H9 (cell line): ENCODE measurements around the gene DELE1. TPM values are rescaled to one million over a fixed set of nuclear protein-coding genes. Genes with fewer than 3 reads are reported as not detected.

ENCODE experiments used
- DNase-seq: peaks from one replicate; pipeline ENCODE4 v3.0.0-alpha.2; 2017
- H2AFZ ChIP-seq: one replicate; pipeline ENCODE4 v1.6.1; 2013; ENCODE audit warnings: mild to moderate bottlenecking, low read length, control low read depth, moderate library complexity
- H2AK5ac ChIP-seq: 2 replicates; pipeline ENCODE4 v1.6.1; 2013; ENCODE audit warnings: low read length, control low read depth, mixed read lengths; ENCODE audit not compliant: insufficient read length
- H2BK120ac ChIP-seq: one replicate; pipeline ENCODE4 v1.6.1; 2013; ENCODE audit warnings: low read depth, mild to moderate bottlenecking, low read length, control low read depth, inconsistent platforms; ENCODE audit not compliant: poor library complexity, severe bottlenecking
- H2BK12ac ChIP-seq: 2 replicates; pipeline ENCODE4 v1.6.1; 2013; ENCODE audit warnings: low read length, control low read depth, mixed read lengths, low read depth; ENCODE audit not compliant: insufficient read length
- H2BK15ac ChIP-seq: 2 replicates; pipeline ENCODE4 v1.6.1; 2013; ENCODE audit warnings: low read depth, low read length, control low read depth
- H2BK20ac ChIP-seq: one replicate; pipeline ENCODE4 v1.6.1; 2013; ENCODE audit warnings: low read depth, mild to moderate bottlenecking, low read length, control low read depth, inconsistent platforms; ENCODE audit not compliant: poor library complexity, severe bottlenecking
- H2BK5ac ChIP-seq: 2 replicates; pipeline ENCODE4 v1.6.1; 2013; ENCODE audit warnings: low read length, control low read depth, mixed read lengths; ENCODE audit not compliant: insufficient read length
- H3K14ac ChIP-seq: 2 replicates; pipeline ENCODE4 v1.6.1; 2013; ENCODE audit warnings: low read length, control low read depth; ENCODE audit not compliant: insufficient read depth
- H3K18ac ChIP-seq: 2 replicates; pipeline ENCODE4 v1.6.1; 2013; ENCODE audit warnings: low read depth, mild to moderate bottlenecking, mixed read lengths, low read length, control low read depth; ENCODE audit not compliant: insufficient read length
- H3K23ac ChIP-seq: 2 replicates; pipeline ENCODE4 v1.6.1; 2013; ENCODE audit warnings: low read length, control low read depth, mixed read lengths, low read depth; ENCODE audit not compliant: insufficient read length
- H3K23me2 ChIP-seq: 2 replicates; pipeline ENCODE4 v1.6.1; 2013; ENCODE audit warnings: low read depth, mild to moderate bottlenecking, mixed read lengths, low read length, control low read depth; ENCODE audit not compliant: insufficient read length, poor library complexity, severe bottlenecking
- H3K27ac ChIP-seq: 2 replicates; pipeline ENCODE4 v1.5.1; 2013; ENCODE audit warnings: low read length, control low read depth, mixed read lengths, low read depth; ENCODE audit not compliant: insufficient read length
- H3K27me3 ChIP-seq: 2 replicates; pipeline ENCODE4 v1.6.1; 2013; ENCODE audit warnings: low read length, control low read depth, inconsistent platforms; ENCODE audit not compliant: insufficient read depth
- H3K4ac ChIP-seq: 2 replicates; pipeline ENCODE4 v1.6.1; 2013; ENCODE audit warnings: low read depth, mild to moderate bottlenecking, control low read depth, inconsistent platforms, low read length, moderate library complexity
- H3K4me1 ChIP-seq: 2 replicates; pipeline ENCODE4 v1.6.1; 2013; ENCODE audit warnings: low read length, control low read depth, inconsistent platforms; ENCODE audit not compliant: insufficient read depth
- H3K4me2 ChIP-seq: 2 replicates; pipeline ENCODE4 v1.6.1; 2013; ENCODE audit warnings: low read length, control low read depth, mixed read lengths; ENCODE audit not compliant: insufficient read length, insufficient read depth
- H3K56ac ChIP-seq: 2 replicates; pipeline ENCODE4 v1.6.1; 2013; ENCODE audit warnings: low read depth, mild to moderate bottlenecking, mixed read lengths, low read length, control low read depth; ENCODE audit not compliant: insufficient read length
- H3K79me1 ChIP-seq: 2 replicates; pipeline ENCODE4 v1.6.1; 2013; ENCODE audit warnings: low read depth, mild to moderate bottlenecking, moderate library complexity, low read length, control low read depth, inconsistent platforms; ENCODE audit not compliant: insufficient read depth, poor library complexity, severe bottlenecking
- H3K79me2 ChIP-seq: 2 replicates; pipeline ENCODE4 v1.6.1; 2013; ENCODE audit warnings: low read length, control low read depth, inconsistent platforms; ENCODE audit not compliant: insufficient read depth
- H3K9ac ChIP-seq: 2 replicates; pipeline ENCODE4 v1.6.1; 2013; ENCODE audit warnings: low read length, control low read depth, mixed read lengths; ENCODE audit not compliant: insufficient read length; ENCODE audit errors: extremely low read depth
- H3K9me3 ChIP-seq: one replicate; pipeline ENCODE4 v1.6.1; 2013; ENCODE audit warnings: low read depth, low read length, inconsistent platforms; ENCODE audit not compliant: control insufficient read depth
- H3T11ph ChIP-seq: one replicate; pipeline ENCODE4 v1.6.1; 2013; ENCODE audit warnings: mild to moderate bottlenecking, low read length, control low read depth, inconsistent platforms
- H4K20me1 ChIP-seq: one replicate; pipeline ENCODE4 v1.6.1; 2013; ENCODE audit not compliant: control insufficient read depth, insufficient read length, insufficient read depth
- H4K5ac ChIP-seq: 2 replicates; pipeline ENCODE4 v1.6.1; 2013; ENCODE audit warnings: low read depth, mild to moderate bottlenecking, mixed read lengths, low read length, control low read depth; ENCODE audit not compliant: insufficient read length
- H4K8ac ChIP-seq: replicated peaks from 2 replicates; pipeline ENCODE4 v1.6.1; 2013; ENCODE audit warnings: low read length, control low read depth, mixed read lengths, low read depth; ENCODE audit not compliant: insufficient read length
- H4K91ac ChIP-seq: 2 replicates; pipeline ENCODE4 v1.6.1; 2013; ENCODE audit warnings: low read depth, mild to moderate bottlenecking, moderate library complexity, mixed read lengths, low read length, control low read depth; ENCODE audit not compliant: insufficient read length
- H3K27ac Mint-ChIP-seq, 3 experiments: 2 replicates in 2 of 3; 3 replicates in 1 of 3; pipeline ENCODE4 v1.8.0; 2020 to 2021; ENCODE audit warnings: mixed read lengths in 3 of 3, mild to moderate bottlenecking in 1 of 3, moderate library complexity in 1 of 3
- H3K27me3 Mint-ChIP-seq: 2 replicates; pipeline ENCODE4 v1.8.0; 2021; ENCODE audit warnings: low read depth, mild to moderate bottlenecking, moderate library complexity, mixed read lengths
- H3K36me3 Mint-ChIP-seq, 3 experiments: 2 replicates in 2 of 3; 3 replicates in 1 of 3; pipeline ENCODE4 v1.8.0; 2020 to 2021; ENCODE audit warnings: low read depth in 3 of 3, mixed read lengths in 3 of 3; ENCODE audit not compliant: insufficient read depth in 1 of 3
- H3K4me1 Mint-ChIP-seq, 2 experiments: 2 replicates each; pipeline ENCODE4 v1.8.0; 2020; ENCODE audit warnings: mixed read lengths in 2 of 2
- H3K4me3 Mint-ChIP-seq, 2 experiments: 2 replicates in 1 of 2; 3 replicates in 1 of 2; pipeline ENCODE4 v1.8.0; 2020 to 2021; ENCODE audit warnings: mild to moderate bottlenecking in 2 of 2, mixed read lengths in 2 of 2, moderate library complexity in 1 of 2
- H3K9me3 Mint-ChIP-seq, 2 experiments: 2 replicates in 1 of 2; 3 replicates in 1 of 2; pipeline ENCODE4 v1.8.0; 2020; ENCODE audit warnings: mild to moderate bottlenecking in 2 of 2, mixed read lengths in 2 of 2, moderate library complexity in 1 of 2
- WGBS: extraction: QIAGEN DNeasy Blood & Tissue Kit; methylation state at CpG from one replicate; pipeline ENCODE4 v1.1.7; 2013; ENCODE audit warnings: missing lambda C conversion rate, low lambda C conversion rate, mixed read lengths; ENCODE audit not compliant: insufficient read length; ENCODE audit errors: extremely low coverage; 5-methylcytosine and 5-hydroxymethylcytosine counted together
- total RNA-seq: library from RNA; stranded (reverse); gene quantifications from 2 replicates; pipeline ENCODE4 v1.2.1, GENCODE V29; 2021
- TF ChIP-seq, protein P1 (sequence below): fragments of 200-600 bp; sonication (generic); conservative IDR thresholded peaks from 3 replicates; pipeline ENCODE4 v1.8.0; 2021; ENCODE audit warnings: antibody characterized with exemption, mild to moderate bottlenecking

The DELE1 gene
- total RNA-seq, 1 experiment from 2014 or later = 75.3 TPM

DNA sequence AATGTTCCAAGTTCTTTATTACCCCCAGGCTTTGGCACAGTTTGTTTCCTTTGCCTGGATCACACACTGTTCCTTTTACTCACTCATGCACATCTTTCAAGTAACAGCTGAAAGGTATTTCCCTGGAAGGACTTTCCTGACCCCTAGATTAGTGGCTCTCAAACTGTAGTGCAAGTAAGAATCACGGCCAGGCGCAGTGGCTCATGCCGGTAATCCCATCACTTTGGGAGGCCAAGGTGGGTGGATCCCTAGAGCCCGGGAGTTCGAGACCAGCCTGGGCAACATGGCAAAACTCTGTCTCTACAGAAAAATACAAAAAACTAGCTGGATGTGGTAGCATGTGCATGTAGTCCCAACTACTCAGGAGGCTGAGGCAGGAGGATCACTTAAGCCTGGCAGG is 19.1 kb upstream of the DELE1 start:
- Mint-ChIP-seq H3K4me1 (peaks cover 4 to 9% of the 10 kb centered on the region in 2 experiments; a peak in 3 of 4 replicates), H3K36me3 (no peaks in the 10 kb centered on the region), H3K27me3 (peaks cover 4% of the 10 kb centered on the region), H3K9me3 (no peaks in the 10 kb centered on the region), H3K4me3 (no peak overlapping the region), H3K27ac (no peak overlapping the region)
- Histone ChIP-seq H3K79me1 (no peaks in the 10 kb centered on the region), H4K91ac (no peak overlapping the region), H3T11ph (no peak overlapping the region), H3K56ac (no peak overlapping the region), H4K5ac (no peak overlapping the region), H3K23me2 (no peaks in the 10 kb centered on the region), H3K27ac (no peak overlapping the region), H3K4ac (no peak overlapping the region), H2BK20ac (no peak overlapping the region), H3K79me2 (no peaks in the 10 kb centered on the region), H2AFZ (no peak overlapping the region), H2BK15ac (no peak overlapping the region), H2AK5ac (no peak overlapping the region), H2BK120ac (no peak overlapping the region), H3K14ac (no peak overlapping the region), H3K23ac (no peak overlapping the region), H3K4me2 (no peak overlapping the region), H3K27me3 (no peaks in the 10 kb centered on the region), H3K18ac (no peak overlapping the region), H4K8ac (no peak overlapping the region), H4K20me1 (no peaks in the 10 kb centered on the region), H3K9ac (no peak overlapping the region), H3K9me3 (no peaks in the 10 kb centered on the region), H2BK5ac (no peak overlapping the region), H2BK12ac (no peak overlapping the region), H3K4me1 (no peaks in the 10 kb centered on the region; the same call in 1 of the 2 replicates)
- TF ChIP-seq, protein P1, sequence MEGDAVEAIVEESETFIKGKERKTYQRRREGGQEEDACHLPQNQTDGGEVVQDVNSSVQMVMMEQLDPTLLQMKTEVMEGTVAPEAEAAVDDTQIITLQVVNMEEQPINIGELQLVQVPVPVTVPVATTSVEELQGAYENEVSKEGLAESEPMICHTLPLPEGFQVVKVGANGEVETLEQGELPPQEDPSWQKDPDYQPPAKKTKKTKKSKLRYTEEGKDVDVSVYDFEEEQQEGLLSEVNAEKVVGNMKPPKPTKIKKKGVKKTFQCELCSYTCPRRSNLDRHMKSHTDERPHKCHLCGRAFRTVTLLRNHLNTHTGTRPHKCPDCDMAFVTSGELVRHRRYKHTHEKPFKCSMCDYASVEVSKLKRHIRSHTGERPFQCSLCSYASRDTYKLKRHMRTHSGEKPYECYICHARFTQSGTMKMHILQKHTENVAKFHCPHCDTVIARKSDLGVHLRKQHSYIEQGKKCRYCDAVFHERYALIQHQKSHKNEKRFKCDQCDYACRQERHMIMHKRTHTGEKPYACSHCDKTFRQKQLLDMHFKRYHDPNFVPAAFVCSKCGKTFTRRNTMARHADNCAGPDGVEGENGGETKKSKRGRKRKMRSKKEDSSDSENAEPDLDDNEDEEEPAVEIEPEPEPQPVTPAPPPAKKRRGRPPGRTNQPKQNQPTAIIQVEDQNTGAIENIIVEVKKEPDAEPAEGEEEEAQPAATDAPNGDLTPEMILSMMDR = no peak
- no CpG with 5 or more reads among the region's 5 CpGs for WGBS
- no peak for DNase-seq
